GM19240 (cell line): ENCODE data around the gene PCDHGB7.
"Not testable (repeated sequence)": the region's sequence is repeated elsewhere in the genome, so short reads cannot be mapped to it uniquely, and the experiment has no call there.

Source experiments
- DNase-seq: peaks from one replicate; pipeline ENCODE4 v3.0.0; 2011; ENCODE audit warnings: low spot score; ENCODE audit not compliant: insufficient read length

PCDHGB7 gene

DNA sequence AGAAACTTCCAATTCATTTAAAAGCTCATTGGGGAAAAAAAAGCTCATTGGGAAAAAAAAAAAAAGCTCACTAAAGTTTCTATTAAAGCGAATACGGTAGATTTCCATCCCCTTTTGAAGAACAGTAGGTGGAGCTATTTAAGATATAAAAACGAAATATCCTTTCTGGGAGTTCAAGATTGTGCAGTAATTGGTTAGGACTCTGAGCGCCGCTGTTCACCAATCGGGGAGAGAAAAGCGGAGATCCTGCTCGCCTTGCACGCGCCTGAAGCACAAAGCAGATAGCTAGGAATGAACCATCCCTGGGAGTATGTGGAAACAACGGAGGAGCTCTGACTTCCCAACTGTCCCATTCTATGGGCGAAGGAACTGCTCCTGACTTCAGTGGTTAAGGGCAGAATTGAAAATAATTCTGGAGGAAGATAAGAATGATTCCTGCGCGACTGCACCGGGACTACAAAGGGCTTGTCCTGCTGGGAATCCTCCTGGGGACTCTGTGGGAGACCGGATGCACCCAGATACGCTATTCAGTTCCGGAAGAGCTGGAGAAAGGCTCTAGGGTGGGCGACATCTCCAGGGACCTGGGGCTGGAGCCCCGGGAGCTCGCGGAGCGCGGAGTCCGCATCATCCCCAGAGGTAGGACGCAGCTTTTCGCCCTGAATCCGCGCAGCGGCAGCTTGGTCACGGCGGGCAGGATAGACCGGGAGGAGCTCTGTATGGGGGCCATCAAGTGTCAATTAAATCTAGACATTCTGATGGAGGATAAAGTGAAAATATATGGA, 13.0 kb downstream of the PCDHGB7 start, which contains the start of gene PCDHGA12:
PCDHGA12 (plus strand) TSS at position 176 of the 782 bp plus-strand sequence; CDS start at position 429, 253 bp downstream.
- DNase-seq = no peak

DNA sequence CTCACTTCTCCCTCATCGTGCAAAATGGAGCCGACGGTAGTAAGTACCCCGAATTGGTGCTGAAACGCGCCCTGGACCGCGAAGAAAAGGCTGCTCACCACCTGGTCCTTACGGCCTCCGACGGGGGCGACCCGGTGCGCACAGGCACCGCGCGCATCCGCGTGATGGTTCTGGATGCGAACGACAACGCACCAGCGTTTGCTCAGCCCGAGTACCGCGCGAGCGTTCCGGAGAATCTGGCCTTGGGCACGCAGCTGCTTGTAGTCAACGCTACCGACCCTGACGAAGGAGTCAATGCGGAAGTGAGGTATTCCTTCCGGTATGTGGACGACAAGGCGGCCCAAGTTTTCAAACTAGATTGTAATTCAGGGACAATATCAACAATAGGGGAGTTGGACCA, 13.8 kb downstream of the PCDHGB7 start:
- DNase-seq = no peak

DNA sequence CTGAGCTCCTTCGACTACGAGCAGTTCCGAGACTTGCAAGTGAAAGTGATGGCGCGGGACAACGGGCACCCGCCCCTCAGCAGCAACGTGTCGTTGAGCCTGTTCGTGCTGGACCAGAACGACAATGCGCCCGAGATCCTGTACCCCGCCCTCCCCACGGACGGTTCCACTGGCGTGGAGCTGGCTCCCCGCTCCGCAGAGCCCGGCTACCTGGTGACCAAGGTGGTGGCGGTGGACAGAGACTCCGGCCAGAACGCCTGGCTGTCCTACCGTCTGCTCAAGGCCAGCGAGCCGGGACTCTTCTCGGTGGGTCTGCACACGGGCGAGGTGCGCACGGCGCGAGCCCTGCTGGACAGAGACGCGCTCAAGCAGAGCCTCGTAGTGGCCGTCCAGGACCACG, 14.8 kb downstream of the PCDHGB7 start:
- DNase-seq = not testable (repeated sequence)

DNA sequence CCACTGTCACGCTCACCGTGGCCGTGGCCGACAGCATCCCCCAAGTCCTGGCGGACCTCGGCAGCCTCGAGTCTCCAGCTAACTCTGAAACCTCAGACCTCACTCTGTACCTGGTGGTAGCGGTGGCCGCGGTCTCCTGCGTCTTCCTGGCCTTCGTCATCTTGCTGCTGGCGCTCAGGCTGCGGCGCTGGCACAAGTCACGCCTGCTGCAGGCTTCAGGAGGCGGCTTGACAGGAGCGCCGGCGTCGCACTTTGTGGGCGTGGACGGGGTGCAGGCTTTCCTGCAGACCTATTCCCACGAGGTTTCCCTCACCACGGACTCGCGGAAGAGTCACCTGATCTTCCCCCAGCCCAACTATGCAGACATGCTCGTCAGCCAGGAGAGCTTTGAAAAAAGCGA, 15.2 kb downstream of the PCDHGB7 start:
- DNase-seq = not testable (repeated sequence)

DNA sequence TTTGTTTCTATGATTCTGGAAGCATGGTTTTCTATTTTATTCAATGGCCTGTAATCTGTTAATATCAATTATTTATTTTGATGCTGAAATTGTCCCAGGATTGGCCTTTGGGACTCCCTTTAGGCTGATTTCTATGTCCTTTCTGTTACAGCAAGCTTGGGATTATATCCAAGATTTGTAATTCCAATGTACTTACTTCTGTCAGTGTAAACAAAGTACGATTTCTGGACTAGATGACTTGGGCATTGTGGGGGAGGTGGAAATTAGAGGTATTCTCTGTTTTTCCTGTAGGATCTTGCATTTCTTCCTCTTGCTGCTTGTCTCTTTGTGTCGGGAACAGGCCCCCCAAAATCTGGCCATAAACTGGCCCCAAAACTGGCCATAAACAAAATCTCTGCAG, 16.5 kb downstream of the PCDHGB7 start:
- no peak for DNase-seq

DNA sequence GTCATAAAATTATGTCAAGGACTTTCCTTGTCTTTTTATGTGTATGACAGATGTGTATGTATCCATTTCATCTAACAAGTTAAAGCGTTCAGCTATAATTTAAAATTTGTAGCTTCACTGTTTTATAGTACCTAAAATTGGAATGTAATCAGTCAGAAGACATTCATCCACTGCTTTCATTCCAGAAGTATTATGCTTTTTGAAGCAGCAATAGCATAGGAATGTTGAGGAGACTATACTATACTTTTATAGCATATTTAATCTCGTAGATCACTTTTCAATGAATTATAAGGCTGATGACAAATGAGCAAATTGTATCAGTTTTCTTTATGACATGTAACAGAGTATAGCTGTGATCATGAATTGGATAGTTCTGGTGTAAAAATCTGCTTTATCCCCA, 19.7 kb downstream of the PCDHGB7 start:
- no peak for DNase-seq

DNA sequence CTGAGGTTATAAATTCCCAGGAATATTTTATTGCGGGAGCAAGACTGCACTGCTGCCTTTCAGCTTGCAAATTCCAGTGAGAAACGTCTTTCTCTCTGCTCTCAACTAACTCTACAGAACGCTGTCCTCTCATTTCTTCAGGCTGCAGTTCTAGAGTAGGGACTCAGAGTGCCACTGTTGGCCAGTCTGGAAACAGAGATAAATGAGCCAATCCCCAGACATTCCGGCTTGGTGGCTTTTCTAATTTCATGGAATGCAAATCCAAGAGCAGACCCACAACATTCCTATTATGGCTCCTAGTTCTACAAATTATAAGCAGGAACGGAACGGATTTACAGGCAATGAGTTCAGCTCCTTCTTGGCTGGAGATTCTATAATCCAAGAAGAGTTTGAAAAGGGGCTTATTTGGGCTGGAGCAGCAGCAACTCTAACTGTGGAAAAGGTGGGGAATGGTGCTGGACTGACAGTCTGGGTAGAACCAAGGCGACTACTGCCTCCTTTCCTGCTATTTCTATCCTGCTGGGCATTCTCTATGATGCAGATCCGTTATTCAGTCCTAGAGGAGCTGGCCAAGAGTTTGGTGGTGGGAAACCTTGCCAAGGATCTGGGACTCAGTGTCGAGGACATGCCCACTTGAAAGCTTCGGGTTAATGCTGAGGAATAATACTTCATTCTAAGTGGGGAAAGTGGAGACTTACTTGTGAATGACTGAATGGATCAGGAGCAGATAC, 22.1 kb downstream of the PCDHGB7 start:
- no peak for DNase-seq

DNA sequence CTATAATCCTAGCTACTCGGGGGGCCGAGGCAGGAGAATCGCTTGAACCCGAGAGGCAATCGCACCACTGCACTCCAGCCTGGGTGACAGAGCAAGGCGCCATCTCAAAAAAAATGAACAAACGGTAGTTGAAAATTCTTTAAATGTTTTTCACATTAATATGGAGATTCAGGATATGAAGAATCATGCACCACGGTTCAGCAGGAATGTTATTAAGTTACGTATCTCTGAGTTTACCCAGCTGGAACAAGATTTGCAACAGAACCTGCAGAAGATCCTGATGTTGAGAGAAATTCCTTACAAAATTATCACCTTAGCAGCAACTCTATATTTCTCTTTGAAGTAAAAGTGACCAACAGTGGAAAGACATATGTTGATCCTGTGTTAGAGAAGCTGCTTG, 22.9 kb downstream of the PCDHGB7 start:
- no peak for DNase-seq

DNA sequence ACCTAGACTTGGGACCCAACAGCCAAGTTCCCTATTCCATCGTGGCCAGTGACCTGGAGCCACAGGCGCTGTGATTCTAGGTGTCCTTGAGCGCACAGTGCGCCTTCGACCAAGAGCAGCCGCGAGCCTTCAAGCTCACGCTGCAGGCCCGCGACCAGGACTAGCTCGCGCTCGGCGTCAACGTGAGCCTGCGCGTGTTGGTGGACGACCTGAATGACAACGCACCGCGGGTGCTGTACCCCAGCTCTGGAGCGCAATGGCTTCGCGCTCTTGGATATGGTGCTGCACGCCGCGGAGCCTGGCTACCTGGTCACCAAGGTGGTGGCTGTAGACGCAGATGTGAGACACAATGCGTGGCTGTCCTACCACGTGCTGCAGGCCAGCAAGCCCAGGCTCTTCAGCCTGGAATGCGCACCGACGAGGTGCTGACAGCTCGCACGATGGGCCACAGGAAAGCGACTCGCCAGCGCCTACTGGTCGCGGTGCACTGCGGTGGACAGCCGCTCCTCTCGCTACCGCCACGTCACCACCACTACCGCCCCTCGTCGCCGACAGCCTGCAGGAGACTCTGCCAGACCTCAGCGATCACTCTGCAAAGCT, 24.2 kb downstream of the PCDHGB7 start:
- no peak for DNase-seq

DNA sequence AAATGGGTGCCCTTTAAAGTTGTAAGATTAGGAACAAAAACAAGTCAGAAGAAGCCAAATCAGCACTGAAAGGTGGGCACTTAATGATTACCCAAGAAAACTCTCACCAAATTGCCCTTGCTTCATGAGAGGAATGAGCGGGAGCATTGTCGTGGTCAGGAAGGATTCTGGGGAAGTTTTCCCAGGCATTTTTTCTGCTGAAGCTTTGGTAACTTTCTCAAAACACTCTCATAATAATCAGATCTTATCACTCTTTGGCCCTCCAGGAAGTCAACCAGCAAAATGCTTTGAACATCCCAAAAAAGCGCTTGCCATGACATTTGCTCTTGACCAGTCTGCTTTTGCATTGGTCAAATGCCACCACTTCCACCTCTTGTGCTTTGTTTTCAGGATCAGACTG, 47.9 kb downstream of the PCDHGB7 start:
- no peak for DNase-seq
